GM12873 (cell line): ENCODE measurements around the gene C1orf159.

ENCODE experiments used
- TF ChIP-seq, protein P1 (sequence below): IDR thresholded peaks from 2 replicates; pipeline ENCODE4 v1.5.1; 2012; ENCODE audit warnings: low read depth, mild to moderate bottlenecking, moderate library complexity, low read length, control low read depth; ENCODE audit not compliant: insufficient read depth; ENCODE audit errors: missing control alignments

Gene C1orf159

DNA sequence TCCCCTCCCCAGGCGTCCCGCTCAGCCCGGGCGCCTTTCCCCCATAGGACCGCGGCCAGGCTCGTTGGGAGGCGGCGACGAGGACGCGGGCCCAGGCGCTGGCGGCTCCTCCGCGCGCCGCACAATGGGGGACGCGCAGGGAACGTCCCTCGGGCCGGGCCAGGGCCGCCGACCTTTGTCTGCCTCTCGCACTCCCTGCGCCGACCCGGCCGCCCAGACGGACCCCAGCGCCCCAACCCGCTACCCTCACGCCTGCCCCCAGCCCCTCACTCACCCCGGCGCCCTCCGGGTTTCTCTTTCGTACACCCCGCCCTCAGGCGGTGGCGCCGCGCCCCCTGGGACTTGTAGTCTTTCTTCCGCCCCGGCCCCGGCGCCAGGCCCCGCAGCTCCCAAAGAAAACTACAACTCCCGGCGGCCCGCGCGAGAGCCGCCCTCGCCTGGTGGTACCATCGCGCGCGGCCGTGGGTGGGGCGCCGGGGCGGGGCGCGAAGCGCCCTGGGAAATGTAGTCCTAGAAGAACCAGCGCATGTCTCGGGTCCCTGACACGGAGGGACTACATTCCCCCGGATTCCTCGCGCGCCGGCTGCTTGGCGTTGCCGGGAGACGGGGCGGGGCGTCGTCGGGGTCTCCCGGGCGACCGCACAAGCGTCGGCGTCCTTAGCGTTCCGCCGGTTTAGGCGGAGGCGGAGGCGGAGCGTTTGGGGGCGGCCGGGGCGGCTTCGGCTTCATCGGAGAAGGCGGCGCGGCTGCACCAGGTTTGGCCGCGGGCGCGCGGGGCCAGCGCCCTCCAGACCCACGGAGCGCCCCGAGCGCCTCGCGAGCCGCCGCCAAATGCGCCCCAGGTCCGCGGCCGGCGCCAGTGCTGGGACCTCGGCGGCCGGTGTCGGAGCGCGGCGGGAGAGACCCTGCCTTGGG lies at the start of gene C1orf159:
C1orf159 (minus strand) TSS at position 304 of the 915 bp plus-strand sequence. CDS start 24,546 bp downstream, outside the sequence.
- TF ChIP-seq, protein P1, sequence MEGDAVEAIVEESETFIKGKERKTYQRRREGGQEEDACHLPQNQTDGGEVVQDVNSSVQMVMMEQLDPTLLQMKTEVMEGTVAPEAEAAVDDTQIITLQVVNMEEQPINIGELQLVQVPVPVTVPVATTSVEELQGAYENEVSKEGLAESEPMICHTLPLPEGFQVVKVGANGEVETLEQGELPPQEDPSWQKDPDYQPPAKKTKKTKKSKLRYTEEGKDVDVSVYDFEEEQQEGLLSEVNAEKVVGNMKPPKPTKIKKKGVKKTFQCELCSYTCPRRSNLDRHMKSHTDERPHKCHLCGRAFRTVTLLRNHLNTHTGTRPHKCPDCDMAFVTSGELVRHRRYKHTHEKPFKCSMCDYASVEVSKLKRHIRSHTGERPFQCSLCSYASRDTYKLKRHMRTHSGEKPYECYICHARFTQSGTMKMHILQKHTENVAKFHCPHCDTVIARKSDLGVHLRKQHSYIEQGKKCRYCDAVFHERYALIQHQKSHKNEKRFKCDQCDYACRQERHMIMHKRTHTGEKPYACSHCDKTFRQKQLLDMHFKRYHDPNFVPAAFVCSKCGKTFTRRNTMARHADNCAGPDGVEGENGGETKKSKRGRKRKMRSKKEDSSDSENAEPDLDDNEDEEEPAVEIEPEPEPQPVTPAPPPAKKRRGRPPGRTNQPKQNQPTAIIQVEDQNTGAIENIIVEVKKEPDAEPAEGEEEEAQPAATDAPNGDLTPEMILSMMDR, result no peak

DNA sequence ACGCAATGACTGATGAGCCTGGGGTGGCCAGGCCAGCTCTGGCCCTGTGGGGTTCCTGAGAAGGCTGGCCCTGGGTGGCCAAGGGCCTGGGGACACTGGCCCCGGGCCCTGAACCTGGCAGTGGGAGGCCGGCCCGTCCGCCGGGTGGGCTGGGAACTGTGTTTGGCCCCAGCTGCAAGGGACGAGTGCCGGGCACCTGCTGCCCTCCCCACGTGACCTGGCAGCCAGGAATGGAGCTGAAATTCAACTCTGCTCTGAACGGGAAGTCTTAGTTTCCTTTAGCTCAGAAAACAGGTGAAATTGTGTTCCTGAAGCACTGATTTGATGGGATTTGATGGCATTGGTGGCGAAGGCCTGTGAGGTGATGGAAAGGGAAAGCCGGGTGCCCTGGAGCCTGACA lies 49.6 kb upstream of the C1orf159 start:
- TF ChIP-seq, protein P1, result no peak

DNA sequence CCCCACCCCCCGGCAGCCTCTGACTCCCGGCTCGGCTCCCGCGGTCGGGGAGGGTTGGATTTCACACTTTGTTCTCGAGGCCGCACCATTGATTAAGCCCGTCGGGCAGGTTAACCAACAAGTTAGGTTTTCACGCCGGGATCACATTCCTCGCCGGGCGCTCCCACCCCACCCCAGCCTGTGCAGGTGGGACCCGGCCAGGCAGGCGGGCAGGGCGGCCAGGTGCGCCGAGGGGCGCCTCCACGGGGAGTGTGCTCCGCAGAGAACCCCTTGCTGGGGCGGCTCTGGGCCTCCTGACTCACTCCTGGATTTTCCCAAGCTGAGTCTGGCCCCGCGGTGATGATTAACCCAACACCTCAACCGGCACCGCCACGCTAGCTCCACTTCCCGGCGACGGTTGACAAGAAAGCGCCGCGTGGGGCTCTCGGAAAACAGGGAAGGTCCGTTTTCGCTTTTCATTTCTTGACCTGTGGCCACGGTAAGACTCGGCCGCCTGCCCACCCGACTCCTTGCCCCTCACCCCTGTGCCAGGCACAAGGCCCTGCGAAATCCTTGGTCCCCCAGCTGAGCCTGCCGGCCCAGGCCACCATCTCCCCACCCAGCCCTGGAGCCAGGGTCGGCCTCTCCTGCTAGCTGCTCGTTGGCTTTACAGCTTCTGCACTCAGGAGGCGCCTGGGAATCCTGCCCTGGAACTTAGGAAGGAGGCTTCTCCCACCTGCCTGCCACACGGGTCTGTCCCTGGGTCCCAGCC lies 49.0 kb upstream of the C1orf159 start:
- TF ChIP-seq, protein P1, result no peak

DNA sequence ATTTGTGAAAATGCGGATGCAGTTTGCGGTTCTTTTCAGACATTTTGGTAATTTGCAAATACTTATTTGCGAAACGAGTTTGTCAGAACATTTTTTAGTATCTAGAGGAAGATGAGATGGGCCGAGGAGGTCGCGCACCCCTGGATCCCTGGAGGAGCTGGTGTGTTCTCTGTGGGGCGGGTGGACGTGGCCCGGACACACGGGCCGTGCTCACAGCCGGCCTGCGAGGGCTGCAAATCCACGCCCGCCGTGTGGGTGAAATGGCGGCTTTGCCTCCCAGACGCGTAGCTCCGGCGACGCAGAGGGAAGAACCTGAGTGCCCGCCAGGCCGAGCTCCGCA lies 48.4 kb upstream of the C1orf159 start:
- TF ChIP-seq, protein P1, result no peak

DNA sequence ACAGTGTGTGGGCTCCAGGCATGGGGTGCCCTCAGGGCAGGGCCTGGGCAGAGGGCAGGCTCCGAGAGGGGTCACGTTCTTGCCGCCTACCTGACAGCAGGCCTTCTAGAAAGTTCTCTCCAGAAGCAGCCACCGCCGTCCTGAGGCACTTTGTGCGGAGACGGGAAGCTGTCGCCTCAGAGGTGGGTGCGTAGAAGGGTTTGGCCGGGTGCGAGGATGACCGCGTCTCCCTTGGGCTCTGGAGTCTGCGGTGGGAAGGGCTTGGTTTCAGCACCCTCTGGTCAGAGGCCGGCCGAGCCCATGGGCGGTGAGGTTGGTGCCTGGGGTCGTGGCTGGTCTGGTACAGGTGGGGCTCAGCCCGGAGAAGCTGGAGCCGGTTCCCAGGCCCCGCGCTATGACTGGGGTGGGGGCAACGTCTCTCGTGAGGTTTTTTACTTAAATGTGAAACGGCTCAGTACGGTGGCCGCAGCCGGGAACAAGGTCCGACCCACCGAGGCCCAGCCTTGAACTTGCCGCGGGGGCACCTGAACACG lies 47.7 kb upstream of the C1orf159 start:
- TF ChIP-seq, protein P1, result no peak

DNA sequence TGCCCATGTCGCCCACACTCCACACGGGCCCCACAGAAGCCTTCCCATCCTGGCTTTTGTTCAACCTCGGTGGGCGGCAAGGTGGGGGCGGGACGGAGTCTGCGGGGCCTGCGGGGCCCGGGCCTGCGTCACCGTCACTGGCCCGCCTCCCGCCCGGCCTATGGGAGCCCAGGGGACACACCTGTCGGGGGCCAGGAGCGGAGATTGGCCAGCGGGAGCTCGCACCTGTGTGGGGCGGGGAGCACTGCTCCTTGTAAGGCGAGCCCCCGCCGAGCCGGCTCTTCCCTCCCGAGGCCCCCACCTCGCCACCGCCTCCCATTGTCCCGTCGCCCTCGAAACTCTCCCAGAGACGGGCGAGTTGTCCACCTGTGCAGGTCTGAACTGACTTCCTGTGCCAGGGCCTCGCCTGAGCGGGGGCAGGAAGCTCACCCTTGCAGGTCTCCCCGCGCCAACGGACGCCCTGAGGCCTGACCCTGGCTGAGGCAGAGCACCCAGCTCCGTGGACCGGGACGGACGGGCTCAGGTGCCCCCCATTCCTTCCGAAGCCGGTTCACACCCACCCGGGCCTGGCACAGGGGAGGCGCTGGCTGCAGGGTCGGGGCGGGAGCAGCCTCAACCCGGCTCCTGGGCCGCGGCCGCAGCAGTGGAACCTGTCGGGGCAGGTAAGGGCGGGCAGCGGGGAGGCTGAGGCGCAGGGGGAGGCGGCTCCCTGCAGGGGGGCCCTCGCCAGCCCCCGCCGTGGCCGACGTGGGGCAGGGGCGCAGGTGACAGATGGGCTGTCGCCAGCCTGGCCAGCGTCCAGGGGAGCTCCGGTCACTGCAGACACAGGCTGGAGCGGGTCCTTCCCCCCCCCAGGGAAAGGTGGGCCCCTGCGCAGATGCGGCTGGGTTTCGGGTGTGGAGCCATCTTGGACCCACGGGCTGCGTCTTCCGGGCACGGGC lies 47.0 kb upstream of the C1orf159 start:
- TF ChIP-seq, protein P1, result no peak

DNA sequence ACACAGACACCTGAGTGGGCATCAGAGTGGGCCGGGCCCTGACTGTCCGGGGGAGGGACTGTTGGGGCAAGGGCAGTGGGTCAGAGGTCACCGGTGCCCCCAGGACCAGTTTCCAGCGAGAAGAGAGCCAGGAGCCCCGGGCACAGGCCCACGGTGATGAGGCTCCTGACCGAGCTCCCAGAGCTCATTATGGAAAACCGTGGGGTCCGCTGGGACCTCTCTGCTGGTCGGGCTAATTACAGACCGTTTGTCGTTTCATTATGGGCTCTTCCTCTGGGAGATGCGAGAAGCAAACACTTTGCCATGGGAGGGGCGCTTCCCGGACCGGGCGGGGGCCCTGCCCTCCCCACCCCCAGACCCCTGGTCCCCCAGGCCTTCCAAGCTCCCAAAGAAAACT lies 45.8 kb upstream of the C1orf159 start:
- TF ChIP-seq, protein P1, result no peak
